Esophagus squamous epithelium (tissue), 5 donors: ENCODE measurements around the gene EXD2. TPM values are rescaled to one million over a fixed set of nuclear protein-coding genes. Genes with fewer than 3 reads are reported as not detected.
A peak's percentile ranks its signal among the peaks of the same experiment; 100 is the strongest.
"Not testable (repeated sequence)": the region's sequence is repeated elsewhere in the genome, so short reads cannot be mapped to it uniquely, and the experiment has no call there.

Experiments used
- DNase-seq: peaks from one replicate; lab custom pipeline; 2025; lab: John Stamatoyannopoulos, UW
- H3K27ac ChIP-seq, 4 donors: fragments of 200-600 bp; sonication (generic); one replicate each; pipeline ENCODE4 v1.5.1; 2016 to 2019; ENCODE audit warnings: mild to moderate bottlenecking in 1 of 4
- H3K27me3 ChIP-seq, 4 donors: fragments of 200-600 bp; sonication (generic); 1 replicate in 3 of 4; 2 replicates in 1 of 4; pipeline versions ENCODE4 v1.5.1 to v1.6.0; 2017 to 2021; ENCODE audit warnings: antibody characterized with exemption in 1 of 4
- H3K36me3 ChIP-seq, 3 donors: fragments of 200-600 bp; sonication (generic); one replicate each; pipeline ENCODE4 v1.5.1; 2016 to 2019
- H3K4me1 ChIP-seq, 3 donors: fragments of 200-600 bp; sonication (generic); one replicate each; pipeline ENCODE4 v1.5.1; 2017 to 2019
- H3K4me3 ChIP-seq, 4 donors: fragments of 200-600 bp; sonication (generic); 1 replicate in 3 of 4; 2 replicates in 1 of 4; pipeline ENCODE4 v1.5.1; 2016 to 2019; ENCODE audit warnings: mild to moderate bottlenecking in 2 of 4, moderate library complexity in 1 of 4
- H3K9me3 ChIP-seq, 3 donors: fragments of 200-600 bp; sonication (generic); one replicate each; pipeline ENCODE4 v1.5.1; 2016 to 2019
- CTCF ChIP-seq, 6 experiments: fragments of 450-650 bp in 4 of 6; fragments of 200-600 bp in 2 of 6; sonication (generic) in 2 of 6; IDR thresholded peaks; one replicate each; pipeline ENCODE4 v1.5.1; 2016 to 2019; ENCODE audit warnings: antibody characterized with exemption in 6 of 6, mild to moderate bottlenecking in 4 of 6, moderate library complexity in 4 of 6
- POLR2A ChIP-seq, 4 donors: fragments of 450-650 bp; IDR thresholded peaks; one replicate each; pipeline ENCODE4 v1.6.1; 2017; ENCODE audit warnings: antibody characterized with exemption in 4 of 4, mild to moderate bottlenecking in 4 of 4, moderate library complexity in 3 of 4
- WGBS, 2 donors: methylation state at CpG; one replicate each; pipeline ENCODE4 v1.1.5; 2018; 5-methylcytosine and 5-hydroxymethylcytosine counted together
- intact Hi-C: fragments of 100-400 bp; cut with DNase I; formaldehyde crosslinking; loops from one replicate; pipeline ENCODE4 v1.15.0; 2022
- total RNA-seq, 4 donors: library from RNA; depleted of rRNA; stranded (reverse); fragments of >200 nt; gene quantifications; one replicate each; pipeline ENCODE4 v1.1.0, GENCODE V29; 2016
- donor health status: DM: yes; HTN: yes; CAD: no.

Gene EXD2
- total RNA-seq, 4 donors from 2014 or later = 12.3 to 22.9 (median 19.9) TPM

- TF ChIP-seq POLR2A (IDR thresholded peaks at IDR 0.05) (no peak), CTCF (IDR thresholded peaks at IDR 0.05) (no peak)
- no peaks in the 10 kb centered on the region for H3K9me3 ChIP-seq
- intact Hi-C loops = no loop called here
- H3K27ac ChIP-seq = no peak overlapping the region
- WGBS, 2 donors = 60 to 71% methylated on average over 2 of the region's 2 CpGs
- no peaks in the 10 kb centered on the region for H3K27me3 ChIP-seq
- peaks cover 0 to 52% (median 0%) of the 10 kb centered on the region in 3 donors for H3K36me3 ChIP-seq
- peaks cover 0 to 11% (median 0%) of the 10 kb centered on the region in 3 donors for H3K4me1 ChIP-seq
- H3K4me3 ChIP-seq = no peak overlapping the region
- DNase-seq = no peak
Measured at GRCh38 chr14:69214393-69214792, 23.1 kb downstream of the EXD2 start.

GRCh38 chr14:69217663-69218062 is 26.4 kb downstream of the EXD2 start:
- H3K4me3 ChIP-seq, H3K27ac ChIP-seq, H3K27me3 ChIP-seq, DNase-seq, H3K4me1 ChIP-seq, H3K9me3 ChIP-seq, intact Hi-C loops: not testable (repeated sequence)
- 95 to 98% methylated on average over 3 of the region's 3 CpGs for WGBS, 2 donors
- H3K36me3 ChIP-seq = peaks cover 0 to 27% (median 0%) of the 10 kb centered on the region in 3 donors

- H3K4me3 ChIP-seq = no peak overlapping the region
- DNase-seq = no peak
- H3K4me1 ChIP-seq = peaks cover 0 to 11% (median 0%) of the 10 kb centered on the region in 3 donors
- H3K36me3 ChIP-seq = peaks cover 0 to 33% (median 0%) of the 10 kb centered on the region in 3 donors
- TF ChIP-seq POLR2A (IDR thresholded peaks at IDR 0.05) = no peak
- TF ChIP-seq CTCF (IDR thresholded peaks at IDR 0.05) = no peak
- H3K27ac ChIP-seq = no peak overlapping the region
- no peaks in the 10 kb centered on the region for H3K27me3 ChIP-seq
- H3K9me3 ChIP-seq = no peaks in the 10 kb centered on the region
- intact Hi-C loops = no loop called here
- WGBS, 2 donors = 82 to 96% methylated on average over 4 of the region's 4 CpGs
Measured at GRCh38 chr14:69224946-69225345, 33.6 kb downstream of the EXD2 start.

- H3K27ac ChIP-seq = peak overlapping the region in 2 of 4 donors; percentile 30 to 62
- WGBS, 2 donors = 50 to 72% methylated on average over 9 of the region's 9 CpGs
Measured at GRCh38 chr14:69226178-69226577, 34.9 kb downstream of the EXD2 start.

GRCh38 chr14:69226736-69227135 is 35.4 kb downstream of the EXD2 start:
- Histone ChIP-seq H3K27ac (peak overlapping the region in 1 of 4 donors; percentile 62), H3K9me3 (no peaks in the 10 kb centered on the region), H3K4me3 (no peak overlapping the region), H3K4me1 (peaks cover 0 to 11% (median 0%) of the 10 kb centered on the region in 3 donors), H3K27me3 (no peaks in the 10 kb centered on the region), H3K36me3 (peaks cover 0 to 51% (median 0%) of the 10 kb centered on the region in 3 donors)
- TF ChIP-seq CTCF (IDR thresholded peaks at IDR 0.05) = no peak
- TF ChIP-seq POLR2A (IDR thresholded peaks at IDR 0.05) = no peak
- intact Hi-C loops = no loop called here
- no peak for DNase-seq
- WGBS, 2 donors = 73 to 87% methylated on average over 2 of the region's 2 CpGs

More at GRCh38 chr14:69226178-69226577, 34.9 kb downstream of the EXD2 start:
- Histone ChIP-seq H3K4me1 (peaks cover 0 to 11% (median 0%) of the 10 kb centered on the region in 3 donors), H3K9me3 (no peaks in the 10 kb centered on the region), H3K27me3 (no peaks in the 10 kb centered on the region), H3K4me3 (no peak overlapping the region), H3K36me3 (peaks cover 0 to 45% (median 0%) of the 10 kb centered on the region in 3 donors)
- intact Hi-C loops = no loop called here
- no peak for TF ChIP-seq CTCF (IDR thresholded peaks at IDR 0.05)
- TF ChIP-seq POLR2A (IDR thresholded peaks at IDR 0.05) = no peak
- DNase-seq = no peak

- intact Hi-C loops = no loop called here
- H3K4me1 ChIP-seq = peaks cover 0 to 7% (median 0%) of the 10 kb centered on the region in 3 donors
- H3K27ac ChIP-seq = no peak overlapping the region
- no peaks in the 10 kb centered on the region for H3K9me3 ChIP-seq
- no peak for TF ChIP-seq POLR2A (IDR thresholded peaks at IDR 0.05)
- TF ChIP-seq CTCF (IDR thresholded peaks at IDR 0.05) = no peak
- peaks cover 2 to 84% (median 5%) of the 10 kb centered on the region in 3 donors for H3K36me3 ChIP-seq
- no peak overlapping the region for H3K4me3 ChIP-seq
- no peak for DNase-seq
- WGBS, 2 donors = 49 to 75% methylated on average over 2 of the region's 2 CpGs
- H3K27me3 ChIP-seq = no peaks in the 10 kb centered on the region
Measured at GRCh38 chr14:69231486-69231885, 40.2 kb downstream of the EXD2 start.
